HepG2 (cell line): ENCODE results near the gene TMEM176A. TPM values are rescaled to one million over a fixed set of nuclear protein-coding genes. Genes with fewer than 3 reads are reported as not detected.

ENCODE experiments used
- ATAC-seq: fragments of 200-7000 bp; cut with Tn5 transposase; 3 replicates; pipeline ENCODE4 v1.9.1; 2020; ENCODE audit warnings: mild to moderate bottlenecking, moderate library complexity
- BruUV-seq: library from RNA; stranded (reverse); fragments of 400-500 nt; replicated peaks from 2 replicates; lab custom pipeline; 2021; lab: Mats Ljungman, UMichigan
- CTCF ChIA-PET: fragments of 300-600 bp; formaldehyde crosslinking; extraction: SDS; loops from one replicate; lab custom pipeline; 2021; ENCODE audit warnings: low total read pairs, inconsistent platforms, low intra/inter-chr PET ratio; lab: Yijun Ruan, JAX
- POLR2A ChIA-PET: fragments of 350-600 bp; sonication (Branson Sonifier 250); formaldehyde crosslinking; loops from one replicate; lab custom pipeline; 2020; ENCODE audit warnings: antibody characterized with exemption, inconsistent platforms; lab: Yijun Ruan, JAX
- DNase-seq: peaks from one replicate; pipeline ENCODE4 v3.0.0-alpha.2; 2015; ENCODE audit warnings: low spot score
- FAIRE-seq: peaks from 3 replicates; lab custom pipeline; 2011; peaks lifted over from hg19 to GRCh38; lab: Jason Lieb, UNC
- H2AFZ ChIP-seq: one replicate; pipeline ENCODE4 v1.6.1; 2011; ENCODE audit warnings: low read length, inconsistent platforms
- H3K27ac ChIP-seq: fragments of 300-600 bp; 3 replicates; pipeline ENCODE4 v1.8.0; 2011; ENCODE audit warnings: mixed run types, mild to moderate bottlenecking, mixed read lengths, low read length, inconsistent platforms; ENCODE audit not compliant: insufficient read depth; ENCODE audit errors: extremely low read length
- H3K27me3 ChIP-seq, 2 experiments: fragments of 200-600 bp in 1 of 2; 2 replicates in 1 of 2; 3 replicates in 1 of 2; pipeline versions ENCODE4 v1.6.0 to v1.8.0; 2011; ENCODE audit warnings: low read length in 2 of 2, mild to moderate bottlenecking in 2 of 2, moderate library complexity in 2 of 2, inconsistent platforms in 1 of 2; ENCODE audit not compliant: insufficient read depth in 2 of 2, control insufficient read depth in 1 of 2
- H3K36me3 ChIP-seq, 2 experiments: fragments of 200-600 bp in 1 of 2; replicated peaks in 1 of 2; 2 replicates in 1 of 2; 3 replicates in 1 of 2; pipeline versions ENCODE4 v1.5.1 to v1.8.0; 2011; ENCODE audit warnings: low read length in 2 of 2, inconsistent platforms in 1 of 2; ENCODE audit not compliant: insufficient read depth in 2 of 2, control insufficient read depth in 1 of 2
- H3K4me1 ChIP-seq: 2 replicates; pipeline ENCODE4 v1.5.1; 2012; ENCODE audit warnings: low read length, inconsistent platforms; ENCODE audit not compliant: insufficient read depth
- H3K4me2 ChIP-seq: 2 replicates; pipeline ENCODE4 v1.6.0; 2011; ENCODE audit warnings: low read depth, low read length, inconsistent platforms
- H3K4me3 ChIP-seq, 3 experiments: fragments of 200-600 bp in 1 of 3; sonication (generic), shearing (Covaris generic) in 1 of 3; replicated peaks in 1 of 3; 2 replicates each; pipeline ENCODE4 v1.5.1; 2011 to 2016; ENCODE audit warnings: low read length in 3 of 3, inconsistent platforms in 2 of 3, low read depth in 2 of 3, mild to moderate bottlenecking in 2 of 3, control low read depth in 1 of 3, mixed read lengths in 1 of 3; ENCODE audit not compliant: insufficient read depth in 1 of 3
- H3K79me2 ChIP-seq: one replicate; pipeline ENCODE4 v1.6.1; 2011; ENCODE audit warnings: low read length, inconsistent platforms; ENCODE audit not compliant: insufficient read depth
- H3K9ac ChIP-seq: 2 replicates; pipeline ENCODE4 v1.6.0; 2011; ENCODE audit warnings: mild to moderate bottlenecking, low read depth, low read length, inconsistent platforms; ENCODE audit not compliant: insufficient read depth
- H3K9me3 ChIP-seq: 2 replicates; pipeline ENCODE4 v1.5.1; 2012; ENCODE audit warnings: mild to moderate bottlenecking, low read length
- H4K20me1 ChIP-seq: 2 replicates; pipeline ENCODE4 v1.6.0; 2011; ENCODE audit warnings: inconsistent platforms, mild to moderate bottlenecking, low read length, moderate library complexity; ENCODE audit not compliant: insufficient read depth
- ARID2 ChIP-seq: sonication (generic); formaldehyde crosslinking; IDR thresholded peaks from 2 replicates; pipeline ENCODE4 v1.8.1; 2022; ENCODE audit warnings: mild to moderate bottlenecking, missing genetic modification reagents, borderline replicate concordance
- CBX2 ChIP-seq, 2 experiments: fragments of 200-600 bp in 1 of 2; sonication (generic); formaldehyde crosslinking in 1 of 2; IDR thresholded peaks; 2 replicates each; pipeline versions ENCODE4 v1.7.0 to v1.8.1; 2018 to 2022; ENCODE audit warnings: low read depth in 2 of 2, low read length in 1 of 2, mild to moderate bottlenecking in 1 of 2, missing genetic modification reagents in 1 of 2
- DZIP1 ChIP-seq: sonication (generic); formaldehyde crosslinking; IDR thresholded peaks from 2 replicates; pipeline ENCODE4 v1.5.0; 2020; ENCODE audit warnings: mild to moderate bottlenecking, missing genetic modification reagents
- FOXC1 ChIP-seq: sonication (generic); formaldehyde crosslinking; IDR thresholded peaks from 2 replicates; pipeline ENCODE4 v1.8.0; 2022; ENCODE audit warnings: mild to moderate bottlenecking, missing genetic modification reagents, borderline replicate concordance
- JARID2 ChIP-seq: sonication (generic); formaldehyde crosslinking; IDR thresholded peaks from 2 replicates; pipeline ENCODE4 v1.8.1; 2023; ENCODE audit warnings: missing genetic modification reagents, inconsistent platforms; ENCODE audit not compliant: insufficient replicate concordance
- KLF15 ChIP-seq: sonication (generic); formaldehyde crosslinking; IDR thresholded peaks from 2 replicates; pipeline ENCODE4 v1.8.1; 2023; ENCODE audit warnings: borderline replicate concordance, mild to moderate bottlenecking, inconsistent platforms, missing genetic modification reagents, mixed read lengths
- KLF6 ChIP-seq: IDR thresholded peaks from 2 replicates; pipeline ENCODE4 v1.8.0; 2016; ENCODE audit warnings: missing biosample characterization, missing genetic modification reagents
- NR1H2 ChIP-seq: sonication (generic); formaldehyde crosslinking; IDR thresholded peaks from 2 replicates; pipeline ENCODE4 v1.8.1; 2022; ENCODE audit warnings: low read depth, missing genetic modification reagents, borderline replicate concordance
- PCBP1 ChIP-seq: fragments of 200-400 bp; formaldehyde crosslinking; IDR thresholded peaks from 2 replicates; pipeline ENCODE4 v1.6.1; 2017; ENCODE audit warnings: mild to moderate bottlenecking, low read depth, low read length, borderline replicate concordance
- POGK ChIP-seq: sonication (generic); formaldehyde crosslinking; conservative IDR thresholded peaks from 2 replicates; pipeline ENCODE4 v1.8.0; 2022; ENCODE audit warnings: mild to moderate bottlenecking, moderate library complexity, missing genetic modification reagents
- PREB ChIP-seq: sonication (generic); formaldehyde crosslinking; IDR thresholded peaks from 2 replicates; pipeline ENCODE4 v1.4.0; 2020; ENCODE audit warnings: missing genetic modification reagents
- UBTF ChIP-seq: sonication (generic); formaldehyde crosslinking; IDR thresholded peaks from 2 replicates; pipeline ENCODE4 v1.4.0; 2020; ENCODE audit warnings: mild to moderate bottlenecking, missing genetic modification reagents
- ZNF513 ChIP-seq: sonication (generic); formaldehyde crosslinking; conservative IDR thresholded peaks from 2 replicates; pipeline ENCODE4 v1.5.0; 2020; ENCODE audit warnings: missing genetic modification reagents
- WGBS: methylation state at CpG from one replicate; pipeline ENCODE4 v1.1.6; 2017; ENCODE audit warnings: low lambda C conversion rate; 5-methylcytosine and 5-hydroxymethylcytosine counted together
- in situ Hi-C: cut with HindIII; loops from 2 replicates; pipeline ENCODE4 v1.10.0; 2017; ENCODE audit warnings: low pct_unique_long_range_greater_than_20kb; ENCODE audit not compliant: extremely low pct_ligation_motif_present
- intact Hi-C: fragments of 100-400 bp; cut with micrococcal nuclease; formaldehyde crosslinking; loops from one replicate; pipeline ENCODE4 v1.10.0; 2022; ENCODE audit not compliant: unreplicated experiment
- polyA plus RNA-seq, 8 experiments: library from polyadenylated mRNA; depleted of rRNA in 3 of 8; stranded (reverse) in 7 of 8; unstranded in 1 of 8; fragments of >200 nt; fragmentation: Illumina TruSeq in 4 of 8; extraction: Trizol in 4 of 8; gene quantifications; 2 replicates each; pipeline versions ENCODE4 v1.2.1 to v1.2.3, GENCODE V29; 2011 to 2016; ENCODE audit warnings: low read depth in 4 of 8, missing spikeins in 1 of 8, mixed read lengths in 1 of 8; ENCODE audit not compliant: insufficient read depth in 1 of 8
- total RNA-seq, 5 experiments: library from RNA; depleted of rRNA; stranded (reverse); fragments of >200 nt; fragmentation: Illumina TruSeq; extraction: Trizol; gene quantifications; 2 replicates each; pipeline ENCODE4 v1.2.3, GENCODE V29; 2016; ENCODE audit warnings: low read depth in 1 of 5

Gene TMEM176A
- total and polyA plus RNA-seq, 2 of the 13 experiments (the other 11 are each of a cell fraction or from before 2014, with no cell fraction given) = not detected

- CTCF ChIA-PET = no interaction called here
- in situ Hi-C loops (no loop called here), intact Hi-C loops (no loop called here)
- Histone ChIP-seq H3K9me3 (no peaks in the 10 kb centered on the region), H3K79me2 (no peaks in the 10 kb centered on the region), H2AFZ (no peak overlapping the region), H3K9ac (no peak overlapping the region), H4K20me1 (no peaks in the 10 kb centered on the region), H3K4me3 (no peak overlapping the region), H3K27me3 (0 out of 5 replicates have a peak, but pooled peaks cover 0 to 1% of the 10 kb centered on the region in 2 experiments), H3K4me2 (no peak overlapping the region), H3K36me3 (no peaks in the 10 kb centered on the region), H3K4me1 (no peaks in the 10 kb centered on the region), H3K27ac (no peak overlapping the region)
- ATAC-seq (no peak), DNase-seq (no peak), FAIRE-seq (no peak)
- 53% methylated on average over 7 of the region's 7 CpGs for WGBS
- BruUV-seq = no TSS peak
- POLR2A ChIA-PET = no interaction called here
- TF ChIP-seq ARID2 (no peak), PREB (no peak), JARID2 (CRISPR knock-in tag) (no peak), FOXC1 (CRISPR knock-in tag) (no peak), UBTF (CRISPR knock-in tag) (no peak), PCBP1 (no peak), ZNF513 (no peak), NR1H2 (CRISPR knock-in tag) (no peak), DZIP1 (CRISPR knock-in tag) (no peak), KLF6 (no peak), CBX2 (IDR thresholded peaks at IDR 0.05; ENCODE audit: low read depth, low read length) (no peak), CBX2 (CRISPR knock-in tag; IDR thresholded peaks at IDR 0.05; ENCODE audit: low read depth) (no peak), KLF15 (CRISPR knock-in tag) (no peak), POGK (CRISPR knock-in tag) (no peak)
Observed at GRCh38 chr7:150838965-150839650, 38.5 kb downstream of the TMEM176A start.
